ENCODE measurements around the gene MICOS13. TPM values are rescaled to one million over a fixed set of nuclear protein-coding genes. Genes with fewer than 3 reads are reported as not detected.
A peak's percentile ranks its signal among the peaks of the same experiment; 100 is the strongest.

The MICOS13 gene
- total RNA-seq, 1 experiment from 2014 or later: 93.5 TPM

DNA sequence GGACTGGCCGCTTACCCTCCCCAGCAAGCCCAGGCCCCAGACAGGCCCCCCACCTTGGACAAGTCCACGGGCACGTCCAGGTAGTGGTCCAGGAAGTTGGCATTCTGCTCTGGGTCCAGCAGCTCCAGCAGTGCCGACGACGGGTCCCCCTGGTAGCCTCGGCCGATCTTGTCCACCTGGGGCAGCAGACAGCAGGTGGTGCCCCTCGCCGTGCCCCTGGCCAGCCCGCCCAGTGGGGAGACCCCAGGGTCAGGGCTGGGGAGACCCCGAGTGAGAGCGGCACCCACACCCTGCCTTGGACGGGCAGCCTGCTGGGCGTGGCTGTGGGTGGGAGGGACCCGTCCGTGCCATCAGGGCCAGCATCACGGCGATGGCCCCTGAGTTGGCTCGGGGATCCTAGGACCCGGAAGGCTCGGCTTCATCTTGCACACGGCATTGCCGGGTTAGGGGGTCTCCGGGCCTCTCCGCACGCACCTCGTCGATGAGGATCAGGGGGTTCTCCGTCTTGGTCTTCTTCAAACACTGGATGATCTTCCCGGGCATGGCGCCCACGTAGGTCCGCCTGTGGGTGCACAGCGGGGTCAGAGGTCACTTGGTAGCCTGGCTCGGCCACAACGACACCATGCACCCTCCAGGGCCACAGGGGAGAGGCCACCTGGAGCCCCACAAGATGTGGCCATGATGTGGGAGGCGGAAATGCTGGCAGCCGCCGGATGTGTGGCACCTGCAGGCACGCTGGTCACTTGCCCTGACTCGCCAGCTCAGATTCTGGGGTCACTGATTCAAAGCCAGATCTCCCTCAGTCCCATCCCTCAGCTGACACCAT lies 16.1 kb upstream of the MICOS13 start:
- CTCF ChIA-PET: no interaction called here
- intact Hi-C loops (cut with micrococcal nuclease; ENCODE audit: unreplicated experiment): loop anchor here (10.0 kb wide), 1 partner anchor 98 kb away; the partner anchor contains the start of gene DUS3L
- TF ChIP-seq POLR2AphosphoS5 (IDR thresholded peaks at IDR 0.05; ENCODE audit: low read depth, low read length) (no peak), SIN3A (IDR thresholded peaks at IDR 0.05; ENCODE audit: borderline replicate concordance, insufficient read depth, low read depth, low read length) (no peak), TCF7L2 (IDR thresholded peaks at IDR 0.05; ENCODE audit: low read depth, low read length) (no peak)
- TF ChIP-seq, protein P1, sequence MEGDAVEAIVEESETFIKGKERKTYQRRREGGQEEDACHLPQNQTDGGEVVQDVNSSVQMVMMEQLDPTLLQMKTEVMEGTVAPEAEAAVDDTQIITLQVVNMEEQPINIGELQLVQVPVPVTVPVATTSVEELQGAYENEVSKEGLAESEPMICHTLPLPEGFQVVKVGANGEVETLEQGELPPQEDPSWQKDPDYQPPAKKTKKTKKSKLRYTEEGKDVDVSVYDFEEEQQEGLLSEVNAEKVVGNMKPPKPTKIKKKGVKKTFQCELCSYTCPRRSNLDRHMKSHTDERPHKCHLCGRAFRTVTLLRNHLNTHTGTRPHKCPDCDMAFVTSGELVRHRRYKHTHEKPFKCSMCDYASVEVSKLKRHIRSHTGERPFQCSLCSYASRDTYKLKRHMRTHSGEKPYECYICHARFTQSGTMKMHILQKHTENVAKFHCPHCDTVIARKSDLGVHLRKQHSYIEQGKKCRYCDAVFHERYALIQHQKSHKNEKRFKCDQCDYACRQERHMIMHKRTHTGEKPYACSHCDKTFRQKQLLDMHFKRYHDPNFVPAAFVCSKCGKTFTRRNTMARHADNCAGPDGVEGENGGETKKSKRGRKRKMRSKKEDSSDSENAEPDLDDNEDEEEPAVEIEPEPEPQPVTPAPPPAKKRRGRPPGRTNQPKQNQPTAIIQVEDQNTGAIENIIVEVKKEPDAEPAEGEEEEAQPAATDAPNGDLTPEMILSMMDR (IDR thresholded peaks at IDR 0.05): no peak
- TF ChIP-seq, protein P2, sequence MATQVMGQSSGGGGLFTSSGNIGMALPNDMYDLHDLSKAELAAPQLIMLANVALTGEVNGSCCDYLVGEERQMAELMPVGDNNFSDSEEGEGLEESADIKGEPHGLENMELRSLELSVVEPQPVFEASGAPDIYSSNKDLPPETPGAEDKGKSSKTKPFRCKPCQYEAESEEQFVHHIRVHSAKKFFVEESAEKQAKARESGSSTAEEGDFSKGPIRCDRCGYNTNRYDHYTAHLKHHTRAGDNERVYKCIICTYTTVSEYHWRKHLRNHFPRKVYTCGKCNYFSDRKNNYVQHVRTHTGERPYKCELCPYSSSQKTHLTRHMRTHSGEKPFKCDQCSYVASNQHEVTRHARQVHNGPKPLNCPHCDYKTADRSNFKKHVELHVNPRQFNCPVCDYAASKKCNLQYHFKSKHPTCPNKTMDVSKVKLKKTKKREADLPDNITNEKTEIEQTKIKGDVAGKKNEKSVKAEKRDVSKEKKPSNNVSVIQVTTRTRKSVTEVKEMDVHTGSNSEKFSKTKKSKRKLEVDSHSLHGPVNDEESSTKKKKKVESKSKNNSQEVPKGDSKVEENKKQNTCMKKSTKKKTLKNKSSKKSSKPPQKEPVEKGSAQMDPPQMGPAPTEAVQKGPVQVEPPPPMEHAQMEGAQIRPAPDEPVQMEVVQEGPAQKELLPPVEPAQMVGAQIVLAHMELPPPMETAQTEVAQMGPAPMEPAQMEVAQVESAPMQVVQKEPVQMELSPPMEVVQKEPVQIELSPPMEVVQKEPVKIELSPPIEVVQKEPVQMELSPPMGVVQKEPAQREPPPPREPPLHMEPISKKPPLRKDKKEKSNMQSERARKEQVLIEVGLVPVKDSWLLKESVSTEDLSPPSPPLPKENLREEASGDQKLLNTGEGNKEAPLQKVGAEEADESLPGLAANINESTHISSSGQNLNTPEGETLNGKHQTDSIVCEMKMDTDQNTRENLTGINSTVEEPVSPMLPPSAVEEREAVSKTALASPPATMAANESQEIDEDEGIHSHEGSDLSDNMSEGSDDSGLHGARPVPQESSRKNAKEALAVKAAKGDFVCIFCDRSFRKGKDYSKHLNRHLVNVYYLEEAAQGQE (IDR thresholded peaks at IDR 0.05; ENCODE audit: insufficient read depth in 1 of 2, low read depth in 2 of 2, low read length in 1 of 2): no peak
- Histone ChIP-seq H3K36me3 (ENCODE audit: control insufficient read depth, insufficient read depth, low read length) (no peaks in the 10 kb centered on the region; the same call in 1 of the 2 replicates), H3K27ac (ENCODE audit: low read length) (peak overlapping the region; percentile 31; the same call in 1 of the 2 replicates), H3K4me3 (ENCODE audit: low read depth in 2 of 2, low read length in 2 of 2) (no peak overlapping the region), H3K27me3 (ENCODE audit: control insufficient read depth, insufficient read depth, low read length) (no peaks in the 10 kb centered on the region), H3K9me3 (ENCODE audit: control insufficient read depth, insufficient read depth, low read depth, low read length) (no peaks in the 10 kb centered on the region), H3K4me1 (ENCODE audit: control insufficient read depth, insufficient read depth, low read length) (peaks cover 12% of the 10 kb centered on the region)
- ATAC-seq: no peak
- BruUV-seq (replicated peaks): no TSS peak
- DNase-seq (ENCODE audit: low read depth, low spot score): no peak
- POLR2A ChIA-PET: no interaction called here
- in situ Hi-C loops (cut with HindIII; ENCODE audit: low pct_unique_long_range_greater_than_20kb, low sequenced_read_pairs): no loop called here

DNA sequence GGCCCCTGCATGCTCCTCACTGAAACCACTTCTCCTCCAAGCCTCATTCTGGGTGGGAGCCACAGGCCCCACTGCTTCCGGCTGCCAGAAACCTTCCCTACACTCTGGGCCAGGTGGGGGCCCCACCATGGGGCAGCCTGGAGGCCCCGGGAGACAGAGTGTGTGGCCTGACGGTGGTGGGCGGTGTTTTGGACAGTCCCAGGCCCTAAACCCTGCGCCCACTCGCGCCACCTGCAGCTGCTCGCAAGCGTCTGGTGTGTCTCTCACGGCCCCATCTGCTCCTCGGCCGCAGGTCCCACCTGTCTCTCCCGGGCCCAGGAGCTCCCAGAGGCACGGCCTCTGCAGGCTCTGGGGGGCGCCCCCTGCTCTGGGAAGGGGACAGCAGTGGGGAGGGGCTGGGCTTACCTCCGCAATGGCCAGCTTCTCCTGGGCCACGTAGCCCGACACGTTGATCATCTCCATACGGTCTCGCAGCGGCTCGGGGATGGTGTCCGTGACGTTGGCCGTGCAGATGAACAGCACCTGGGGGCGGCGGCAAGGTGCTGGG lies 15.4 kb upstream of the MICOS13 start:
- ChIA-PET POLR2A (no interaction called here), CTCF (no interaction called here)
- Histone ChIP-seq H3K27me3 (ENCODE audit: control insufficient read depth, insufficient read depth, low read length) (no peaks in the 10 kb centered on the region), H3K4me1 (ENCODE audit: control insufficient read depth, insufficient read depth, low read length) (peaks cover 12% of the 10 kb centered on the region), H3K4me3 (ENCODE audit: low read depth in 2 of 2, low read length in 2 of 2) (no peak overlapping the region), H3K9me3 (ENCODE audit: control insufficient read depth, insufficient read depth, low read depth, low read length) (no peaks in the 10 kb centered on the region), H3K36me3 (ENCODE audit: control insufficient read depth, insufficient read depth, low read length) (peaks cover 4% of the 10 kb centered on the region; the same call in 1 of the 2 replicates), H3K27ac (ENCODE audit: low read length) (no peak overlapping the region)
- no peak; the same call in 1 of the 2 replicates for TF ChIP-seq POLR2AphosphoS5 (IDR thresholded peaks at IDR 0.05; ENCODE audit: low read depth, low read length)
- TF ChIP-seq, protein P2 (IDR thresholded peaks at IDR 0.05; ENCODE audit: insufficient read depth in 1 of 2, low read depth in 2 of 2, low read length in 1 of 2): no peak
- TF ChIP-seq, protein P1 (IDR thresholded peaks at IDR 0.05): no peak
- no peak; the same call in 1 of the 2 replicates for TF ChIP-seq SIN3A (IDR thresholded peaks at IDR 0.05; ENCODE audit: borderline replicate concordance, insufficient read depth, low read depth, low read length)
- TF ChIP-seq TCF7L2 (IDR thresholded peaks at IDR 0.05; ENCODE audit: low read depth, low read length): no peak
- no TSS peak for BruUV-seq (replicated peaks)
- no peak for ATAC-seq
- in situ Hi-C loops (cut with HindIII; ENCODE audit: low pct_unique_long_range_greater_than_20kb, low sequenced_read_pairs) (no loop called here), intact Hi-C loops (cut with micrococcal nuclease; ENCODE audit: unreplicated experiment) (loop anchor here (10.0 kb wide), 1 partner anchor 99 kb away; the partner anchor contains the start of gene DUS3L)
- DNase-seq (ENCODE audit: low read depth, low spot score): no peak
